D721Med (cell line): ENCODE data around the gene STK38L.

Experiments used
- DNase-seq: peaks from one replicate; pipeline ENCODE4 v3.0.0; 2011; ENCODE audit warnings: low spot score; ENCODE audit not compliant: insufficient read length
- FAIRE-seq: peaks from 2 replicates; lab custom pipeline; 2011; peaks lifted over from hg19 to GRCh38; lab: Jason Lieb, UNC
- CTCF ChIP-seq: IDR thresholded peaks from 2 replicates; pipeline ENCODE4 v1.5.1; 2012; ENCODE audit warnings: mild to moderate bottlenecking, control low read depth; ENCODE audit not compliant: insufficient read depth; ENCODE audit errors: missing control alignments

STK38L gene

GRCh38 chr12:27309293-27309994 is 65.4 kb downstream of the STK38L start:
- no peak for DNase-seq
- FAIRE-seq, result no peak
- TF ChIP-seq CTCF, result no peak

- FAIRE-seq, result no peak
- no peak for DNase-seq
- no peak for TF ChIP-seq CTCF
These were observed 65.9 kb downstream of the STK38L start for GRCh38 chr12:27309995-27310315.

GRCh38 chr12:27316947-27317346 is 72.9 kb downstream of the STK38L start:
- TF ChIP-seq CTCF, result no peak
- FAIRE-seq (no peak), DNase-seq (no peak)

- no peak for TF ChIP-seq CTCF
- FAIRE-seq (no peak), DNase-seq (no peak)
These were observed 75.3 kb downstream of the STK38L start for GRCh38 chr12:27319409-27319808.

GRCh38 chr12:27319848-27320247 is 75.8 kb downstream of the STK38L start:
- FAIRE-seq (no peak), DNase-seq (no peak)
- no peak for TF ChIP-seq CTCF

GRCh38 chr12:27324530-27324929 is 80.4 kb downstream of the STK38L start:
- TF ChIP-seq CTCF, result no peak
- FAIRE-seq (no peak), DNase-seq (no peak)

GRCh38 chr12:27330846-27331245 is 86.8 kb downstream of the STK38L start:
- DNase-seq (no peak), FAIRE-seq (no peak)
- TF ChIP-seq CTCF, result no peak
